GM23338 (cell line): ENCODE measurements around the gene SORCS3. TPM values are rescaled to one million over a fixed set of nuclear protein-coding genes. Genes with fewer than 3 reads are reported as not detected.

Experiments used
- ATAC-seq: fragments of 200-7000 bp; cut with Tn5 transposase; 3 replicates; pipeline ENCODE4 v1.9.1; 2020
- DNase-seq: peaks from one replicate; pipeline ENCODE4 v3.0.0-alpha.2; 2015; ENCODE audit warnings: low spot score
- H2AFZ ChIP-seq: fragments of 200-600 bp; sonication (generic); 2 replicates; pipeline ENCODE4 v1.8.0; 2016; ENCODE audit warnings: antibody characterized with exemption, mild to moderate bottlenecking, moderate library complexity
- H3F3A ChIP-seq: fragments of 200-600 bp; sonication (generic); replicated peaks from 2 replicates; pipeline ENCODE4 v1.8.0; 2017; ENCODE audit warnings: antibody characterized with exemption, mixed run types, low read depth
- H3K27ac ChIP-seq: fragments of 200-600 bp; sonication (generic); 2 replicates; pipeline ENCODE4 v1.6.1; 2016; ENCODE audit warnings: low read depth
- H3K27me3 ChIP-seq: fragments of 200-600 bp; sonication (generic); 2 replicates; pipeline ENCODE4 v1.8.0; 2016; ENCODE audit warnings: mild to moderate bottlenecking, mixed run types, moderate library complexity; ENCODE audit not compliant: insufficient read depth
- H3K36me3 ChIP-seq: fragments of 200-600 bp; sonication (generic); 2 replicates; pipeline ENCODE4 v1.8.0; 2016; ENCODE audit warnings: mild to moderate bottlenecking; ENCODE audit not compliant: insufficient read depth
- H3K4me1 ChIP-seq: fragments of 200-600 bp; sonication (generic); 2 replicates; pipeline ENCODE4 v1.8.0; 2016; ENCODE audit warnings: mild to moderate bottlenecking, moderate library complexity; ENCODE audit not compliant: insufficient read depth
- H3K4me2 ChIP-seq: fragments of 200-600 bp; sonication (generic); 2 replicates; pipeline ENCODE4 v1.7.1; 2017; ENCODE audit warnings: mixed run types
- H3K4me3 ChIP-seq: fragments of 200-600 bp; sonication (generic); 2 replicates; pipeline ENCODE4 v1.6.1; 2016; ENCODE audit warnings: mixed run types
- H3K79me2 ChIP-seq: fragments of 200-600 bp; sonication (generic); replicated peaks from 2 replicates; pipeline ENCODE4 v1.8.0; 2017; ENCODE audit warnings: mild to moderate bottlenecking; ENCODE audit not compliant: insufficient read depth
- H3K9me2 ChIP-seq: fragments of 200-600 bp; sonication (generic); 2 replicates; pipeline ENCODE4 v1.8.0; 2017; ENCODE audit not compliant: insufficient read depth
- H4K20me1 ChIP-seq: fragments of 200-600 bp; sonication (generic); replicated peaks from 2 replicates; pipeline ENCODE4 v1.8.0; 2017; ENCODE audit warnings: mild to moderate bottlenecking; ENCODE audit not compliant: insufficient read depth
- H3K27ac Mint-ChIP-seq: 2 replicates; pipeline ENCODE4 v1.8.0; 2020; ENCODE audit warnings: inconsistent platforms, mild to moderate bottlenecking, moderate library complexity, mixed read lengths
- H3K27me3 Mint-ChIP-seq: 3 replicates; pipeline ENCODE4 v1.8.0; 2022; ENCODE audit warnings: low read depth, mild to moderate bottlenecking, moderate library complexity, mixed read lengths, inconsistent platforms; ENCODE audit not compliant: insufficient read depth, poor library complexity
- H3K36me3 Mint-ChIP-seq: 3 replicates; pipeline ENCODE4 v1.8.0; 2021; ENCODE audit warnings: low read depth, mild to moderate bottlenecking, inconsistent platforms, moderate library complexity, mixed read lengths
- H3K4me1 Mint-ChIP-seq: 3 replicates; pipeline ENCODE4 v1.8.0; 2020; ENCODE audit warnings: mild to moderate bottlenecking, inconsistent platforms, mixed read lengths
- H3K4me3 Mint-ChIP-seq: 3 replicates; pipeline ENCODE4 v1.8.0; 2021; ENCODE audit warnings: moderate library complexity, mild to moderate bottlenecking, inconsistent platforms, mixed read lengths
- H3K9me3 Mint-ChIP-seq: 3 replicates; pipeline ENCODE4 v1.8.0; 2020; ENCODE audit warnings: moderate library complexity, mild to moderate bottlenecking, inconsistent platforms, mixed read lengths
- CREB1 ChIP-seq: fragments of 250-450 bp; sonication (Bioruptor Pico); IDR thresholded peaks from 2 replicates; pipeline ENCODE4 v1.5.0; 2020; ENCODE audit warnings: low read depth, mild to moderate bottlenecking, moderate library complexity
- CTCF ChIP-seq, 2 experiments: fragments of 200-600 bp in 1 of 2; sonication (generic) in 1 of 2; conservative IDR thresholded peaks; 2 replicates each; pipeline versions ENCODE4 v1.5.1 to v1.6.1; 2016 to 2017; ENCODE audit warnings: antibody characterized with exemption in 2 of 2, low read depth in 2 of 2, mild to moderate bottlenecking in 2 of 2, moderate library complexity in 1 of 2
- ETS1 ChIP-seq: IDR thresholded peaks from 2 replicates; pipeline ENCODE4 v1.6.1; 2016; ENCODE audit warnings: antibody characterized with exemption
- EZH2phosphoT487 ChIP-seq: fragments of 200-600 bp; sonication (generic); IDR thresholded peaks from one replicate; pipeline ENCODE4 v1.8.1; 2018; ENCODE audit warnings: antibody characterized with exemption; ENCODE audit not compliant: unreplicated experiment
- JUNB ChIP-seq: IDR thresholded peaks from one replicate; pipeline ENCODE4 v1.6.1; 2016; ENCODE audit warnings: antibody characterized with exemption; ENCODE audit not compliant: unreplicated experiment
- NANOG ChIP-seq: IDR thresholded peaks from 2 replicates; pipeline ENCODE4 v1.6.1; 2016; ENCODE audit warnings: antibody characterized with exemption, borderline replicate concordance
- POLR2AphosphoS5 ChIP-seq: IDR thresholded peaks from 2 replicates; pipeline ENCODE4 v1.6.1; 2016; ENCODE audit warnings: antibody characterized with exemption, low read depth
- REST ChIP-seq: IDR thresholded peaks from one replicate; pipeline ENCODE4 v1.6.1; 2018; ENCODE audit warnings: antibody characterized with exemption; ENCODE audit not compliant: unreplicated experiment
- STAT1 ChIP-seq: IDR thresholded peaks from one replicate; pipeline ENCODE4 v1.6.1; 2016; ENCODE audit warnings: antibody characterized with exemption; ENCODE audit not compliant: unreplicated experiment
- ZNF114 ChIP-seq: fragments of 250-450 bp; sonication (Bioruptor Pico); IDR thresholded peaks from 2 replicates; pipeline ENCODE4 v1.5.0; 2020; ENCODE audit warnings: mild to moderate bottlenecking, moderate library complexity
- ZNF331 ChIP-seq: fragments of 250-450 bp; sonication (Bioruptor Pico); IDR thresholded peaks from 2 replicates; pipeline ENCODE4 v1.5.0; 2020; ENCODE audit warnings: low read depth, mild to moderate bottlenecking, moderate library complexity
- ZNF462 ChIP-seq: fragments of 250-450 bp; sonication (Bioruptor Pico); IDR thresholded peaks from 2 replicates; pipeline ENCODE4 v1.5.0; 2020; ENCODE audit warnings: mild to moderate bottlenecking, moderate library complexity
- polyA plus RNA-seq: library from polyadenylated mRNA; unstranded; fragments of >200 nt; fragmentation: Nextera tagmentation; extraction: Ambion mirVana; gene quantifications from 2 replicates; pipeline ENCODE4 v1.2.1, GENCODE V29; 2016
- total RNA-seq: library from RNA; depleted of rRNA; stranded (reverse); fragments of >200 nt; shearing (Covaris generic); gene quantifications from 2 replicates; pipeline ENCODE4 v1.2.3, GENCODE V29; 2014

The SORCS3 gene
- total and polyA plus RNA-seq, 2 experiments from 2014 or later: 0.37 to 1.4 TPM

- TF ChIP-seq CTCF (conservative IDR thresholded peaks at IDR 0.05; ENCODE audit: low read depth in 2 of 2) (no peak), JUNB (no peak), NANOG (no peak), CREB1 (CRISPR knock-in tag) (no peak), ZNF331 (no peak), POLR2AphosphoS5 (no peak), ZNF114 (no peak), ETS1 (no peak), REST (no peak), EZH2phosphoT487 (no peak)
Observed at GRCh38 chr10:104778371-104778770, 137.3 kb downstream of the SORCS3 start (continued).

GRCh38 chr10:104779701-104780100, 138.6 kb downstream of the SORCS3 start:
- no peaks in the 10 kb centered on the region for H3K9me3 Mint-ChIP-seq
- H3K27me3 Mint-ChIP-seq: peaks cover 1% of the 10 kb centered on the region
- Histone ChIP-seq H3F3A (no peaks in the 10 kb centered on the region), H3K36me3 (no peaks in the 10 kb centered on the region), H3K27ac (no peak overlapping the region), H4K20me1 (no peaks in the 10 kb centered on the region), H3K79me2 (no peaks in the 10 kb centered on the region), H3K4me3 (no peak overlapping the region), H3K9me2 (no peaks in the 10 kb centered on the region), H3K27me3 (no peaks in the 10 kb centered on the region), H3K4me1 (no peaks in the 10 kb centered on the region), H3K4me2 (no peak overlapping the region), H2AFZ (no peak overlapping the region)
- H3K27ac Mint-ChIP-seq: no peak overlapping the region
- TF ChIP-seq NANOG (no peak), ZNF462 (CRISPR knock-in tag) (no peak), STAT1 (no peak)
- peaks cover 7% of the 10 kb centered on the region; the same call in 1 of the 3 replicates for H3K4me1 Mint-ChIP-seq
- ATAC-seq (no peak), DNase-seq (no peak)
- H3K36me3 Mint-ChIP-seq: no peaks in the 10 kb centered on the region
- H3K4me3 Mint-ChIP-seq: no peak overlapping the region
